Fibroblast of lung (primary cell): ENCODE data around the gene MPP2. TPM values are rescaled to one million over a fixed set of nuclear protein-coding genes. Genes with fewer than 3 reads are reported as not detected.

ENCODE experiments used
- DNase-seq, 2 donors: peaks; one replicate each; pipeline versions ENCODE4 v3.0.0 to v3.0.0-alpha.2; 2010; ENCODE audit warnings: low read depth in 2 of 2
- H2AFZ ChIP-seq: 2 replicates; pipeline ENCODE4 v1.5.1; 2012; ENCODE audit warnings: low read length, control low read depth, inconsistent platforms
- H3K27ac ChIP-seq: 2 replicates; pipeline ENCODE4 v1.5.1; 2011; ENCODE audit warnings: low read length, control low read depth; ENCODE audit not compliant: insufficient read depth
- H3K27me3 ChIP-seq: 2 replicates; pipeline ENCODE4 v1.5.1; 2011; ENCODE audit warnings: mild to moderate bottlenecking, low read length; ENCODE audit not compliant: control insufficient read depth, insufficient read depth
- H3K36me3 ChIP-seq: 2 replicates; pipeline ENCODE4 v1.5.1; 2011; ENCODE audit warnings: low read length; ENCODE audit not compliant: control insufficient read depth, insufficient read depth
- H3K4me1 ChIP-seq: 2 replicates; pipeline ENCODE4 v1.5.1; 2011; ENCODE audit warnings: low read length; ENCODE audit not compliant: control insufficient read depth, insufficient read depth; ENCODE audit errors: extremely low read depth
- H3K4me2 ChIP-seq: 2 replicates; pipeline ENCODE4 v1.5.1; 2011; ENCODE audit warnings: low read length, control low read depth; ENCODE audit not compliant: insufficient read depth; ENCODE audit errors: extremely low read depth
- H3K4me3 ChIP-seq, 4 experiments: fragments of 200-600 bp in 1 of 4; sonication (generic) in 1 of 4; replicated peaks in 1 of 4; 2 replicates each; pipeline ENCODE4 v1.5.1; 2011 to 2016; ENCODE audit warnings: low read length in 4 of 4, low read depth in 3 of 4, mild to moderate bottlenecking in 3 of 4, control low read depth in 2 of 4, inconsistent platforms in 1 of 4, mixed read lengths in 1 of 4; ENCODE audit not compliant: insufficient read depth in 1 of 4; ENCODE audit errors: control extremely low read depth in 1 of 4
- H3K79me2 ChIP-seq: 2 replicates; pipeline ENCODE4 v1.5.1; 2012; ENCODE audit warnings: mild to moderate bottlenecking, low read length, inconsistent platforms; ENCODE audit not compliant: control insufficient read depth, insufficient read depth
- H3K9ac ChIP-seq: 2 replicates; pipeline ENCODE4 v1.5.1; 2011; ENCODE audit warnings: mild to moderate bottlenecking, low read length, control low read depth; ENCODE audit not compliant: insufficient read depth
- H3K9me3 ChIP-seq: 2 replicates; pipeline ENCODE4 v1.5.1; 2012; ENCODE audit warnings: low read depth, low read length; ENCODE audit not compliant: control insufficient read depth, insufficient read depth
- H4K20me1 ChIP-seq: 2 replicates; pipeline ENCODE4 v1.5.1; 2011; ENCODE audit warnings: low read length; ENCODE audit not compliant: control insufficient read depth, insufficient read depth; ENCODE audit errors: extremely low read depth
- EZH2 ChIP-seq: IDR thresholded peaks from 2 replicates; pipeline ENCODE4 v1.5.1; 2012; ENCODE audit warnings: low read length, control low read depth, mild to moderate bottlenecking; ENCODE audit errors: missing control alignments
- polyA plus RNA-seq, 2 donors: library from polyadenylated mRNA; depleted of rRNA in 1 of 2; stranded (reverse) in 1 of 2; unstranded in 1 of 2; fragments of >200 nt; gene quantifications; 2 replicates each; pipeline ENCODE4 v1.2.1, GENCODE V29; 2011 to 2012; ENCODE audit warnings: missing spikeins in 1 of 2
- total RNA-seq: library from RNA; depleted of rRNA; stranded (reverse); fragments of >200 nt; gene quantifications from 2 replicates; pipeline ENCODE4 v1.2.1, GENCODE V29; 2014
- TF ChIP-seq, protein P1 (sequence below), 2 donors: IDR thresholded peaks in 1 of 2; conservative IDR thresholded peaks in 1 of 2; 1 replicate in 1 of 2; 2 replicates in 1 of 2; pipeline ENCODE4 v1.5.1; 2011 to 2012; ENCODE audit warnings: low read length in 2 of 2, control low read depth in 1 of 2, inconsistent platforms in 1 of 2, low read depth in 1 of 2, mild to moderate bottlenecking in 1 of 2

Gene MPP2
- total and polyA plus RNA-seq, 2 donors (not counting 1 experiment from before 2014, with no cell fraction given), result 1.2 to 2.1 TPM

DNA sequence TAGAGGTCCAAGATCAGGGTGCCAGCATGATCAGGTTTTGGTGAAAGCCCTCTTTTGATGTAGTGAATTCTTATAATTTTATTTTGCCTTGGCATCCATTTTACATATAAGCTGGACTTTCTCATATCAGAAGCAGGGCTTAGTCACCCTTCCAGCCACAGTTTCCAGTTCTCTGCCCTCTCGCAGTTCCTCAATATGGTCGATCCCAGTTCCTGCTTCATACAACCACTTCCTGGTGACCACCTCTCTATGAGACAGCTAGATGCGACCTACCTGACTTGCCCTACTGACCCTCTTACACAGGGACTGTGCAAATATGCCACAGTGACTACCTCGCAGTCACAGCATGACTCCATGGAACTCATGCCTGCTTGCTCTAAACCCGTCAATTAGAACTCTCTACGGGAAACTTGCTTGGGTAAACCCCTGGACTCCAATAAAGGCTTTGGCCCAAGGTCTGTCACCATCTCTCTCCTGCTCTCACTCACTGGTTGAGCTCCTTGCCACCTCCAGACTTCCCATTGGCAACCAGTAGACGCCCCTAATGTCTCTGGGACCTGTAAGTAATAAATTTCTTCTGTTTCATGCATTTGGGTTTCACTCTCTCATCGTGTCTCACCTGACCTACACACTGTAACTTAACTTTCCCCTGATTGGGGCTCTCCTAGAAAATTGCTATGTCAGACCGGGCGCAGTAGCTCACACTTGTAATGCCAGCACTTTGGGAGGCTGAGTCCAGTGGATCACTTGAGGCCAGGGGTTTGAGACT is 38.9 kb downstream of the MPP2 start:
- Histone ChIP-seq H4K20me1 (no peaks in the 10 kb centered on the region), H3K36me3 (no peaks in the 10 kb centered on the region), H2AFZ (no peak overlapping the region), H3K27ac (no peak overlapping the region), H3K27me3 (peaks cover 35% of the 10 kb centered on the region), H3K4me3 (no peak overlapping the region), H3K4me1 (no peaks in the 10 kb centered on the region), H3K9me3 (no peaks in the 10 kb centered on the region), H3K4me2 (no peak overlapping the region), H3K79me2 (no peaks in the 10 kb centered on the region), H3K9ac (no peak overlapping the region)
- DNase-seq, result no peak
- TF ChIP-seq, protein P1, sequence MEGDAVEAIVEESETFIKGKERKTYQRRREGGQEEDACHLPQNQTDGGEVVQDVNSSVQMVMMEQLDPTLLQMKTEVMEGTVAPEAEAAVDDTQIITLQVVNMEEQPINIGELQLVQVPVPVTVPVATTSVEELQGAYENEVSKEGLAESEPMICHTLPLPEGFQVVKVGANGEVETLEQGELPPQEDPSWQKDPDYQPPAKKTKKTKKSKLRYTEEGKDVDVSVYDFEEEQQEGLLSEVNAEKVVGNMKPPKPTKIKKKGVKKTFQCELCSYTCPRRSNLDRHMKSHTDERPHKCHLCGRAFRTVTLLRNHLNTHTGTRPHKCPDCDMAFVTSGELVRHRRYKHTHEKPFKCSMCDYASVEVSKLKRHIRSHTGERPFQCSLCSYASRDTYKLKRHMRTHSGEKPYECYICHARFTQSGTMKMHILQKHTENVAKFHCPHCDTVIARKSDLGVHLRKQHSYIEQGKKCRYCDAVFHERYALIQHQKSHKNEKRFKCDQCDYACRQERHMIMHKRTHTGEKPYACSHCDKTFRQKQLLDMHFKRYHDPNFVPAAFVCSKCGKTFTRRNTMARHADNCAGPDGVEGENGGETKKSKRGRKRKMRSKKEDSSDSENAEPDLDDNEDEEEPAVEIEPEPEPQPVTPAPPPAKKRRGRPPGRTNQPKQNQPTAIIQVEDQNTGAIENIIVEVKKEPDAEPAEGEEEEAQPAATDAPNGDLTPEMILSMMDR (conservative IDR thresholded peaks at IDR 0.05 in 1 of 2, IDR thresholded peaks at IDR 0.05 in 1 of 2; ENCODE audit: low read depth in 1 of 2, low read length in 2 of 2), result no peak
- no peak for TF ChIP-seq EZH2

DNA sequence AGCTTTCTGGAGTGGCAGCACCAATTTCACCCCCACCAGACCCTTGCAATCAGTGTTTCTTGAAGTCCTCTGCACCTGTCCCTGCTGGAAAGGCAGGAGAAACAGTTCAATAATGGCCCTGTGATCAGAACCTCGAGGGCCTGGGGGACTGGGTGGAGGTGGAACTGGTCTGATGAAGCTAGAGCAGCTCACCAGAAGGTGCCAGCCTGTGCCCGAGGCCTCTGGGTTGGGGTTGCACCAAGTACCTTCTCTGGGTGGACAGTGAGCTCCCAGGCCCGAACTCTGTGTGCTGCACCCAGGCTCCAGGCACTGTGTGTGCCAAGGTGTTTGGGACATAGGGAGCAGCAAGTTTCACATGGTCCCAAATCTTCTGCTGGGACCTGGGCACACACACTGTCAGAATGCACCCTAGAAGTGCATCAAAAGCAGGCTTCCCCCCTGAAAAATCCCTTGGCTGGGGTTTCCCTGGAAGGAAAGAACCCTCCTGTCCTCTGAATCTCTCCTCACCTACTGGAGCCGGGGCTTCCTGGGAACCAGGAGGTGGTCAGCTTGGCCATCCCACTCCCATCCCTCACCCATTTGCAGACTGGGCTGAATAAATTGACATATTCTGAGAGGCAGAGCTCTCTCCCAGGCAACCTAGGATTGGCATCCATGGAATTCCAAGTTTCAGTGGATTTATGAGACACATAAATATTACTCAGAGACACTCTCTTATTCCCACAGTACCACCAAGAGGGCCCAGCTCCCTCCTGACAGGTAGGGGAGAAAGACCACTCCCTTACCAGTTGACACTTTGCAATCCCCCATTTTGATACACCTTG is 43.0 kb downstream of the MPP2 start:
- Histone ChIP-seq H3K9ac (no peak overlapping the region), H3K27ac (no peak overlapping the region), H3K4me1 (no peaks in the 10 kb centered on the region), H3K36me3 (no peaks in the 10 kb centered on the region), H2AFZ (no peak overlapping the region), H3K27me3 (peaks cover 30% of the 10 kb centered on the region), H3K4me2 (no peak overlapping the region), H3K79me2 (no peaks in the 10 kb centered on the region), H3K9me3 (no peaks in the 10 kb centered on the region), H4K20me1 (no peaks in the 10 kb centered on the region), H3K4me3 (no peak overlapping the region)
- DNase-seq, result no peak
- TF ChIP-seq, protein P1 (conservative IDR thresholded peaks at IDR 0.05 in 1 of 2, IDR thresholded peaks at IDR 0.05 in 1 of 2; ENCODE audit: low read depth in 1 of 2, low read length in 2 of 2), result no peak
- TF ChIP-seq EZH2, result no peak

DNA sequence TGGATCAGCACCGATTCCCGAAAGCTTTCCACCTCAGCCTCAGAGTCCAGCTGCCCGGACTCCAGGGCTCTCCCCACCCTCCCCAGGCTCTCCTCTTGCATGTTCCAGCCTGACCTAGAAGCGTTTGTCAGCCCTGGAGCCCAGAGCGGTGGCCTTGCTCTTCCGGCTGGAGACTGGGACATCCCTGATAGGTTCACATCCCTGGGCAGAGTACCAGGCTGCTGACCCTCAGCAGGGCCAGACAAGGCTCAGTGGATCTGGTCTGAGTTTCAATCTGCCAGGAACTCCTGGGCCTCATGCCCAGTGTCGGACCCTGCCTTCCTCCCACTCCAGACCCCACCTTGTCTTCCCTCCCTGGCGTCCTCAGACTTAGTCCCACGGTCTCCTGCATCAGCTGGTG is 45.4 kb downstream of the MPP2 start:
- H3K27ac ChIP-seq, result no peak overlapping the region
- no peaks in the 10 kb centered on the region for H3K79me2 ChIP-seq
- TF ChIP-seq, protein P1 (conservative IDR thresholded peaks at IDR 0.05 in 1 of 2, IDR thresholded peaks at IDR 0.05 in 1 of 2; ENCODE audit: low read depth in 1 of 2, low read length in 2 of 2), result no peak
- no peak for TF ChIP-seq EZH2
- no peak overlapping the region for H3K4me2 ChIP-seq
- peaks cover 26% of the 10 kb centered on the region for H3K27me3 ChIP-seq
- H3K4me1 ChIP-seq, result no peaks in the 10 kb centered on the region
- no peak overlapping the region for H3K4me3 ChIP-seq
- H4K20me1 ChIP-seq, result no peaks in the 10 kb centered on the region
- H3K9me3 ChIP-seq, result no peaks in the 10 kb centered on the region
- no peak overlapping the region for H3K9ac ChIP-seq
- no peak for DNase-seq
- no peak overlapping the region for H2AFZ ChIP-seq
- H3K36me3 ChIP-seq, result no peaks in the 10 kb centered on the region
